Smooth muscle cell (in vitro differentiated cells): Measurements from ENCODE around the gene PRKCE. TPM values are rescaled to one million over a fixed set of nuclear protein-coding genes. Genes with fewer than 3 reads are reported as not detected.

Experiments used
- DNase-seq: peaks from one replicate; lab custom pipeline; 2025; ENCODE audit not compliant: unreplicated experiment; lab: John Stamatoyannopoulos, UW
- H2AFZ ChIP-seq: fragments of 200-600 bp; sonication (generic); 2 replicates; pipeline ENCODE4 v1.6.0; 2016; ENCODE audit warnings: antibody characterized with exemption, low read depth, mild to moderate bottlenecking
- H3F3A ChIP-seq: fragments of 200-600 bp; sonication (generic); 2 replicates; pipeline ENCODE4 v1.6.0; 2017; ENCODE audit warnings: antibody characterized with exemption, low read depth
- H3K27ac ChIP-seq: fragments of 200-600 bp; sonication (generic); 2 replicates; pipeline ENCODE4 v1.5.1; 2016; ENCODE audit warnings: low read depth, mild to moderate bottlenecking
- H3K27me3 ChIP-seq: fragments of 200-600 bp; sonication (generic); 2 replicates; pipeline ENCODE4 v1.6.1; 2016; ENCODE audit warnings: low read depth, mild to moderate bottlenecking
- H3K36me3 ChIP-seq: fragments of 200-600 bp; sonication (generic); 2 replicates; pipeline ENCODE4 v1.5.1; 2016; ENCODE audit warnings: low read depth
- H3K4me1 ChIP-seq: fragments of 200-600 bp; sonication (generic); 2 replicates; pipeline ENCODE4 v1.5.1; 2016; ENCODE audit warnings: low read depth
- H3K4me2 ChIP-seq: fragments of 200-600 bp; sonication (generic); 2 replicates; pipeline ENCODE4 v1.6.0; 2016; ENCODE audit warnings: mild to moderate bottlenecking
- H3K4me3 ChIP-seq: fragments of 200-600 bp; sonication (generic); 2 replicates; pipeline ENCODE4 v1.5.1; 2016; ENCODE audit warnings: mild to moderate bottlenecking
- H3K79me2 ChIP-seq: fragments of 200-600 bp; sonication (generic); 2 replicates; pipeline ENCODE4 v1.6.0; 2016; ENCODE audit warnings: low read depth, mild to moderate bottlenecking
- H3K9ac ChIP-seq: fragments of 200-600 bp; sonication (generic); 2 replicates; pipeline ENCODE4 v1.6.0; 2016; ENCODE audit warnings: low read depth
- H3K9me3 ChIP-seq: fragments of 200-600 bp; sonication (generic); replicated peaks from 2 replicates; pipeline ENCODE4 v1.5.1; 2016; ENCODE audit warnings: low read depth
- H4K20me1 ChIP-seq: fragments of 200-600 bp; sonication (generic); 2 replicates; pipeline ENCODE4 v1.6.0; 2016; ENCODE audit warnings: low read depth
- CTCF ChIP-seq: fragments of 200-600 bp; sonication (generic); IDR thresholded peaks from 2 replicates; pipeline ENCODE4 v1.5.1; 2017; ENCODE audit warnings: borderline replicate concordance, mild to moderate bottlenecking, antibody characterized with exemption; ENCODE audit not compliant: insufficient read depth, poor library complexity, severe bottlenecking
- WGBS: methylation state at CpG from one replicate; pipeline ENCODE4 v1.1.7; 2016; ENCODE audit warnings: low lambda C conversion rate; 5-methylcytosine and 5-hydroxymethylcytosine counted together
- polyA plus RNA-seq: library from polyadenylated mRNA; unstranded; fragments of >200 nt; fragmentation: Nextera tagmentation; extraction: Ambion mirVana; gene quantifications from 2 replicates; pipeline ENCODE4 v1.2.1, GENCODE V29; 2016
- total RNA-seq: library from RNA; depleted of rRNA; stranded (reverse); fragments of >200 nt; gene quantifications from 2 replicates; pipeline ENCODE4 v1.2.3, GENCODE V29; 2014

Gene PRKCE
- total and polyA plus RNA-seq, 2 experiments from 2014 or later, result 20.6 to 29.1 TPM

GRCh38 chr2:45820048-45820447, 168.6 kb downstream of the PRKCE start:
- H3F3A ChIP-seq, result no peaks in the 10 kb centered on the region
- no peak for TF ChIP-seq CTCF
- DNase-seq, result no peak
- H3K79me2 ChIP-seq, result peaks cover 30% of the 10 kb centered on the region
- no peaks in the 10 kb centered on the region for H3K36me3 ChIP-seq
- peaks cover under 1% of the 10 kb centered on the region for H3K4me1 ChIP-seq
- WGBS, result 92% methylated on average over 7 of the region's 7 CpGs
- no peak overlapping the region for H3K9ac ChIP-seq
- H4K20me1 ChIP-seq, result peaks cover 84% of the 10 kb centered on the region
- H3K9me3 ChIP-seq, result no peaks in the 10 kb centered on the region
- H3K27ac ChIP-seq, result no peak overlapping the region
- no peak overlapping the region for H3K4me2 ChIP-seq
- no peaks in the 10 kb centered on the region for H3K27me3 ChIP-seq
- H2AFZ ChIP-seq, result no peak overlapping the region
- H3K4me3 ChIP-seq, result no peak overlapping the region

- no peak for DNase-seq
- Histone ChIP-seq H2AFZ (no peak overlapping the region), H3K4me2 (no peak overlapping the region), H3F3A (no peaks in the 10 kb centered on the region), H4K20me1 (peaks cover 85% of the 10 kb centered on the region), H3K9me3 (no peaks in the 10 kb centered on the region), H3K4me1 (peaks cover 3% of the 10 kb centered on the region), H3K27ac (no peak overlapping the region), H3K79me2 (peaks cover 19% of the 10 kb centered on the region), H3K27me3 (no peaks in the 10 kb centered on the region), H3K4me3 (no peak overlapping the region), H3K9ac (no peak overlapping the region), H3K36me3 (no peaks in the 10 kb centered on the region)
- TF ChIP-seq CTCF, result no peak
- WGBS, result 83% methylated on average over 9 of the region's 9 CpGs
Measured at GRCh38 chr2:45821558-45822271, 170.2 kb downstream of the PRKCE start.

- no peak for DNase-seq
- no peak overlapping the region for H3K27ac ChIP-seq
- H2AFZ ChIP-seq, result no peak overlapping the region
- H4K20me1 ChIP-seq, result peaks cover 90% of the 10 kb centered on the region
- no peak overlapping the region for H3K4me3 ChIP-seq
- no peak for TF ChIP-seq CTCF
- H3K9ac ChIP-seq, result no peak overlapping the region
- no peaks in the 10 kb centered on the region for H3F3A ChIP-seq
- H3K79me2 ChIP-seq, result peaks cover 22% of the 10 kb centered on the region
- H3K36me3 ChIP-seq, result no peaks in the 10 kb centered on the region
- H3K9me3 ChIP-seq, result no peaks in the 10 kb centered on the region
- WGBS, result 64% methylated on average over 5 of the region's 5 CpGs
- H3K27me3 ChIP-seq, result no peaks in the 10 kb centered on the region
- H3K4me1 ChIP-seq, result peaks cover 3% of the 10 kb centered on the region
- H3K4me2 ChIP-seq, result no peak overlapping the region
Measured at GRCh38 chr2:45822272-45822630, 170.8 kb downstream of the PRKCE start.

DNA sequence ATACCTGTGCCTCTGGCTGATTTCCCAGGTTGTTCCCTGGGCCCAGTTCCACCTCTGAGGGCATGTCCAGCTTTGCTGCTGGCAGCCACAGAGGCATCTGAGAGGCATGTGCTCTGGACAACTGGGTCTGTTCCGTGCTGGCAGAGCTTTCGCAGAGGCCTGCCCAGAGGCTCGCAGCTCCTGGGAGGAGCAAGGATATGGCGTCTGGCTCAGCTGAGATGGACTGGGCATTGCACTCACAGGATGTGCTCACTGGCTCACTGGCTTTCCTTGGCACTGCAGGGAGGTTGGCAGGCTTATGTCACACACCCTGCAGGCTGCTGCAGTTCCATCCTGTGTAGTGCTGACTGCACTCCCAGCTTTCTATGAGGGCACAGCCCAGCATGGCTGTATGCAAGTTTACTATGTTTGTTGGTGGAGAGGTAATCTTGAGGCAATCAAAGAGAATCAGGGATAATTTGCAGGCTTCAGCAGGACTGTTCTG, 172.3 kb downstream of the PRKCE start:
- Histone ChIP-seq H3K79me2 (peaks cover 34% of the 10 kb centered on the region), H3K9me3 (no peaks in the 10 kb centered on the region), H4K20me1 (peaks cover 89% of the 10 kb centered on the region), H3F3A (no peaks in the 10 kb centered on the region), H3K4me3 (no peak overlapping the region), H3K27me3 (no peaks in the 10 kb centered on the region), H3K4me1 (peaks cover 3% of the 10 kb centered on the region), H2AFZ (no peak overlapping the region), H3K36me3 (no peaks in the 10 kb centered on the region), H3K27ac (no peak overlapping the region), H3K9ac (no peak overlapping the region), H3K4me2 (no peak overlapping the region)
- 88% methylated on average over 4 of the region's 4 CpGs for WGBS
- no peak for DNase-seq
- no peak for TF ChIP-seq CTCF
